GM12891 (cell line): ENCODE measurements around the gene AHNAK2.

Source experiments
- PAX5 ChIP-seq: IDR thresholded peaks from 2 replicates; pipeline ENCODE4 v1.6.1; 2011; ENCODE audit warnings: low read length, moderate library complexity, mild to moderate bottlenecking; ENCODE audit not compliant: insufficient read depth, severe bottlenecking
- POLR2A ChIP-seq: IDR thresholded peaks from 2 replicates; pipeline ENCODE4 v1.6.1; 2011; ENCODE audit warnings: low read depth, low read length, control low read depth
- POLR2AphosphoS5 ChIP-seq: IDR thresholded peaks from 2 replicates; pipeline ENCODE4 v1.6.1; 2011; ENCODE audit warnings: low read depth, low read length, control low read depth
- POU2F2 ChIP-seq: IDR thresholded peaks from 2 replicates; pipeline ENCODE4 v1.6.1; 2011; ENCODE audit warnings: low read depth, mild to moderate bottlenecking, control low read depth, low read length, moderate library complexity
- SPI1 ChIP-seq: IDR thresholded peaks from 2 replicates; pipeline ENCODE4 v1.6.1; 2011; ENCODE audit warnings: low read depth, low read length, control low read depth
- TAF1 ChIP-seq: IDR thresholded peaks from 2 replicates; pipeline ENCODE4 v1.6.1; 2011; ENCODE audit warnings: low read depth, low read length, control low read depth

- TF ChIP-seq POU2F2 (no peak), POLR2AphosphoS5 (no peak), POLR2A (no peak), SPI1 (no peak), TAF1 (no peak), PAX5 (no peak)
Measured at GRCh38 chr14:104931771-104932675, 46.2 kb downstream of the AHNAK2 start.
